ENCODE results near the gene PHACTR3. TPM values are rescaled to one million over a fixed set of nuclear protein-coding genes. Genes with fewer than 3 reads are reported as not detected.

Gene PHACTR3
- total and polyA plus RNA-seq, 2 donors (not counting 3 experiments of a cell fraction or from before 2014, with no cell fraction given) = not detected

DNA sequence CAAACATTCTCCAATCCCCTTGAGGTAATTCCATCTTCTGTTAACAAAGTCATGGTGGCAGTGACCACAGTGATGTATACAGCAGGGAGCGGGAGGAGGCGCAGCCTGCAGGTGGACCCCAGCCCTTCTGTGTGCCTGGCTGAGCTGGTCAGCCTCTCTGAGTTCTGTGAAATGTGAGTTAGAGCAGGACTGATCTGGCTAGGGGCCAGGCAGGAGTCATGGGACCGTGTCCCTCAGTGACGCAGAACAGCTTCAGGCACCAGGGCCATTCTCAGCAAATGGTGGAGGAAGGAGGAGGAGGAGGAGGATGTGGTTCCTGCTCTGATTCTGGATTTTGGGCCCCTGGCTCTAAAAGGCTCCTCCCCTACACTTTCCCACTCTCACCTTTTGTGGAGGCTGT is 6.9 kb downstream of the PHACTR3 start:
- no peaks in the 10 kb centered on the region for H3K36me3 ChIP-seq (ENCODE audit: control insufficient read depth in 2 of 2, extremely low read depth in 1 of 2, insufficient read depth in 2 of 2, low read length in 2 of 2)
- H4K20me1 ChIP-seq (replicated peaks; ENCODE audit: control insufficient read depth, extremely low read depth, insufficient read depth, low read length) = no peaks in the 10 kb centered on the region
- H3K4me1 ChIP-seq (ENCODE audit: control insufficient read depth, extremely low read depth, insufficient read depth, low read length) = no peaks in the 10 kb centered on the region
- no peaks in the 10 kb centered on the region for H3K9me3 ChIP-seq (replicated peaks; ENCODE audit: control insufficient read depth, insufficient read depth, low read length)
- CTCF ChIA-PET = no interaction called here
- FAIRE-seq (no peak), DNase-seq (ENCODE audit: low read depth, low spot score) (no peak)
- no peak overlapping the region for H3K27ac ChIP-seq (ENCODE audit: insufficient read depth, low read depth, low read length)
- TF ChIP-seq POLR2AphosphoS5 (IDR thresholded peaks at IDR 0.05; ENCODE audit: insufficient read depth, low read depth, low read length) = no peak
- TF ChIP-seq JUN (IDR thresholded peaks at IDR 0.05; ENCODE audit: borderline replicate concordance, insufficient read depth, insufficient read length, low read depth) = no peak
- TF ChIP-seq POLR2A (IDR thresholded peaks at IDR 0.05; ENCODE audit: low read depth, low read length) = no peak
- TF ChIP-seq, protein P1, sequence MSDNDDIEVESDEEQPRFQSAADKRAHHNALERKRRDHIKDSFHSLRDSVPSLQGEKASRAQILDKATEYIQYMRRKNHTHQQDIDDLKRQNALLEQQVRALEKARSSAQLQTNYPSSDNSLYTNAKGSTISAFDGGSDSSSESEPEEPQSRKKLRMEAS (IDR thresholded peaks at IDR 0.05; ENCODE audit: insufficient read depth, insufficient read length) = no peak
- TF ChIP-seq, protein P2, sequence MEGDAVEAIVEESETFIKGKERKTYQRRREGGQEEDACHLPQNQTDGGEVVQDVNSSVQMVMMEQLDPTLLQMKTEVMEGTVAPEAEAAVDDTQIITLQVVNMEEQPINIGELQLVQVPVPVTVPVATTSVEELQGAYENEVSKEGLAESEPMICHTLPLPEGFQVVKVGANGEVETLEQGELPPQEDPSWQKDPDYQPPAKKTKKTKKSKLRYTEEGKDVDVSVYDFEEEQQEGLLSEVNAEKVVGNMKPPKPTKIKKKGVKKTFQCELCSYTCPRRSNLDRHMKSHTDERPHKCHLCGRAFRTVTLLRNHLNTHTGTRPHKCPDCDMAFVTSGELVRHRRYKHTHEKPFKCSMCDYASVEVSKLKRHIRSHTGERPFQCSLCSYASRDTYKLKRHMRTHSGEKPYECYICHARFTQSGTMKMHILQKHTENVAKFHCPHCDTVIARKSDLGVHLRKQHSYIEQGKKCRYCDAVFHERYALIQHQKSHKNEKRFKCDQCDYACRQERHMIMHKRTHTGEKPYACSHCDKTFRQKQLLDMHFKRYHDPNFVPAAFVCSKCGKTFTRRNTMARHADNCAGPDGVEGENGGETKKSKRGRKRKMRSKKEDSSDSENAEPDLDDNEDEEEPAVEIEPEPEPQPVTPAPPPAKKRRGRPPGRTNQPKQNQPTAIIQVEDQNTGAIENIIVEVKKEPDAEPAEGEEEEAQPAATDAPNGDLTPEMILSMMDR (IDR thresholded peaks at IDR 0.05; ENCODE audit: extremely low read depth in 1 of 2, insufficient read depth in 1 of 2, low read depth in 1 of 2, low read length in 2 of 2) = no peak
- no peak for TF ChIP-seq EZH2 (IDR thresholded peaks at IDR 0.05; ENCODE audit: borderline replicate concordance, low read depth, low read length, severe bottlenecking)
- TF ChIP-seq GATA2 (IDR thresholded peaks at IDR 0.05; ENCODE audit: insufficient read depth, insufficient read length, low read depth, low read length) = no peak
- no peak for TF ChIP-seq MYC (IDR thresholded peaks at IDR 0.05; ENCODE audit: low read depth, low read length)
- TF ChIP-seq FOS (IDR thresholded peaks at IDR 0.05; ENCODE audit: borderline replicate concordance, insufficient read depth, low read length) = no peak
- dilution Hi-C loops (cut with MboI; ENCODE audit: extremely low pct_ligation_motif_present, low sequenced_read_pairs) = no loop called here
- H3K79me2 ChIP-seq (ENCODE audit: control insufficient read depth, insufficient read depth, low read length) = no peaks in the 10 kb centered on the region
- intact Hi-C loops (cut with micrococcal nuclease) = no loop called here
- H2AFZ ChIP-seq (ENCODE audit: low read depth, low read length) = no peak overlapping the region
- no peak overlapping the region for H3K9ac ChIP-seq (replicated peaks; ENCODE audit: extremely low read depth, insufficient read depth, low read length)
- no peaks in the 10 kb centered on the region for H3K27me3 ChIP-seq (ENCODE audit: control insufficient read depth in 2 of 2, insufficient read depth in 2 of 2, low read length in 2 of 2)
- no peaks in the 10 kb centered on the region for H3K9me1 ChIP-seq (replicated peaks; ENCODE audit: control insufficient read depth, extremely low read depth, insufficient read depth, low read length)
- POLR2A ChIA-PET = no interaction called here
- H3K4me3 ChIP-seq (replicated peaks in 1 of 3; ENCODE audit: insufficient read depth in 1 of 3, low read depth in 1 of 3, low read length in 3 of 3) = no peak overlapping the region
- BruUV-seq (replicated peaks) = no TSS peak
- H3K4me2 ChIP-seq (ENCODE audit: insufficient read depth, low read length) = no peak overlapping the region
